ENCODE measurements around the gene SERPINB7.

Gene SERPINB7

DNA sequence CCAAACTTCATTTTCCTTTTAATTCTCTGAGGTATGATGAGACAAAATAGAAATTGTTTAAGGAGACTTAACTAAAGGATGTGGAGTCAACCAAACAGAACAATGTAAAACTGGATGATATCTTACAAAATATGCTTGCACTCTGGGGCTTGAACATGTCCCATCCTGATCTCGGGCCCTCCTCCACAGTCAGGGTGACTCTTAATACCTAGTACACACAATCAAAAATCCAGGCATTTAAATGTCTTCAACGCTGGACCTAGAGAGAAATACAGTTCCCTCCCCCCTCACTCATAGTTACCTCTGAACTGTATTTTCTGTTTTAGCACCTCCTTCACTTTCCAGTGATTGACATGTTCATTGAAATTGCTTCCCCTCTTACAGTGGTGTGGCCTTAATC, 75.4 kb downstream of the SERPINB7 start:
- DNase-seq: no peak

All from activated CD4-positive, alpha-beta T cell treated with anti-CD3 and anti-CD28 coated beads, Interleukin-10, Interleukin-2, amounts not matched to agents 100 ng/mL and 50 ng/mL, durations not matched to agents 16 hours and 8 hours (primary cell).